AG04450 (cell line): ENCODE measurements around the gene OR2K2. TPM values are rescaled to one million over a fixed set of nuclear protein-coding genes. Genes with fewer than 3 reads are reported as not detected.

Source experiments
- CTCF ChIA-PET: fragments of 300-600, 350-600 bp; formaldehyde crosslinking; extraction: SDS; loops from one replicate; lab custom pipeline; 2022; ENCODE audit warnings: antibody characterized with exemption, inconsistent platforms; lab: Charles Lee
- POLR2A ChIA-PET: fragments of 350-600 bp; formaldehyde crosslinking; extraction: SDS; loops from one replicate; lab custom pipeline; 2021; ENCODE audit warnings: antibody characterized with exemption, inconsistent platforms; lab: Yijun Ruan, JAX
- DNase-seq: peaks from one replicate; pipeline ENCODE4 v3.0.0-alpha.2; 2011; ENCODE audit warnings: low read depth, low spot score
- H3K27ac ChIP-seq: one replicate; pipeline ENCODE4 v1.5.1; 2012; ENCODE audit warnings: low read depth, low read length, control low read depth
- H3K27me3 ChIP-seq: one replicate; pipeline ENCODE4 v1.6.0; 2012; ENCODE audit warnings: low read length; ENCODE audit not compliant: control insufficient read depth, insufficient read depth
- H3K4me3 ChIP-seq: 2 replicates; pipeline ENCODE4 v1.5.1; 2011; ENCODE audit warnings: mild to moderate bottlenecking, low read depth, low read length, control low read depth
- H3K9me3 ChIP-seq: 2 replicates; pipeline ENCODE4 v1.5.1; 2012; ENCODE audit warnings: low read length; ENCODE audit not compliant: control insufficient read depth, insufficient read depth
- CTCF ChIP-seq: IDR thresholded peaks from 2 replicates; pipeline ENCODE4 v1.5.1; 2011; ENCODE audit warnings: low read depth, low read length, control low read depth, inconsistent platforms
- polyA minus RNA-seq: library from RNA; depleted of rRNA, polyadenylated mRNA; stranded (reverse); fragments of >200 nt; gene quantifications from 2 replicates; pipeline ENCODE4 v1.2.3, GENCODE V29; 2011; rRNA and poly(A)+ RNA removed
- polyA plus RNA-seq: library from polyadenylated mRNA; depleted of rRNA; stranded (reverse); fragments of >200 nt; gene quantifications from 2 replicates; pipeline ENCODE4 v1.2.3, GENCODE V29; 2011; rRNA removed

The OR2K2 gene
- polyA plus RNA-seq: not detected in 2 replicates
- polyA minus RNA-seq: not detected in 2 replicates

- no peak for TF ChIP-seq CTCF
- ChIA-PET CTCF (no interaction called here), POLR2A (no interaction called here)
- Histone ChIP-seq H3K4me3 (no peak within 1 kb of the TSS), H3K9me3 (no peaks in the 10 kb centered on the region), H3K27me3 (no peaks in the 10 kb centered on the region), H3K27ac (no peak within 1 kb of the TSS)
- no peak for DNase-seq
Observed at GRCh38 chr9:111330124-111330523, at the start of gene OR2K2. TSS of gene OR2K2 (minus strand) at chr9:111330224. CDS start at chr9:111328433, 1,791 bp downstream.

- no peak for TF ChIP-seq CTCF
- Histone ChIP-seq H3K27ac (no peak overlapping the region), H3K9me3 (no peaks in the 10 kb centered on the region), H3K27me3 (no peaks in the 10 kb centered on the region), H3K4me3 (no peak overlapping the region)
- no peak for DNase-seq
- ChIA-PET POLR2A (no interaction called here), CTCF (interaction anchor here (0.5 to 0.6 kb wide), 2 partner anchors 14 to 340 kb away, joined by 3 read pairs; no protein-coding TSS in a partner anchor)
Observed at GRCh38 chr9:111375817-111376564, 46.0 kb upstream of the OR2K2 start.

GRCh38 chr9:111375062-111375461, 45.0 kb upstream of the OR2K2 start:
- ChIA-PET POLR2A (no interaction called here), CTCF (no interaction called here)
- no peak for DNase-seq
- no peaks in the 10 kb centered on the region for H3K27me3 ChIP-seq
- H3K4me3 ChIP-seq: no peak overlapping the region
- no peak for TF ChIP-seq CTCF
- H3K9me3 ChIP-seq: no peaks in the 10 kb centered on the region
- H3K27ac ChIP-seq: no peak overlapping the region

DNA sequence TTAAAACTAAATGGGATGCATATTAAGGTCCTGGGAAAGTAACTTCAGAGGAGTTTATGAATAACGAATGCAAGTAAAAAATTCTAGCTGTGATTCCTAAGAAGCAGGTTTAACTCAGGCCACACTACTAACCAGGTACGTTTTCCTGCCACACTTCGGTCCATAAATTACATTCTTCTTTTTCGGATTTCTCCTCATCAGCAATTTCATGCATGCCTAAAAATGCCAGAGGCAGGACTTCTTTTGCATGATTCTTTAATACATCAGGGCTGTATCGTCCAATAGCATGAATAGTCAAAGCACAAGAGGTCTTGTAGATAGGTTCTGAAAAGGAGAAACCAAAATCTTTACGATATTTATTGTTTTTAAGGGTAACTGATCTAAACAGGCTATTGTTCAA, 42.3 kb upstream of the OR2K2 start:
- ChIA-PET POLR2A (no interaction called here), CTCF (no interaction called here)
- no peak overlapping the region for H3K4me3 ChIP-seq
- DNase-seq: no peak
- no peak for TF ChIP-seq CTCF
- H3K9me3 ChIP-seq: no peaks in the 10 kb centered on the region
- H3K27me3 ChIP-seq: no peaks in the 10 kb centered on the region
- H3K27ac ChIP-seq: no peak overlapping the region

DNA sequence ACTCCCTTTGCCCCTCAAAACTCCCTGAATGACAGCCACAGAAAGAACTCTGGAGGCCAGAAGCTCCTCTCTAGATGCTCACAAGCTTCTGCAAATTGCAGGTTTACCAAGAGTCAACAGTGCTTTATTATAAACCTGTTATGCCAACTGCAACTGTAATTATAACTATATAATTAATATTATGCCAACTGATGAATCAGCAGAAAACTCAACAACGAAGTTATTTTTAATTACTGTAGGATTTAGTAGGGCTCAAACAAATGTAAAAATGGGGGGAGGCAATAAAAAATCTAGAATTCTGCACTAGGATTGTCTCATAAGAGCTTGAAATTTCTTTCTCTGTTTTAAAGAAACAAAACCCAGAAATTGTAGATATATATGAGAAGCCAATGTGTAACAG, 37.0 kb upstream of the OR2K2 start:
- CTCF ChIA-PET: no interaction called here
- no peak overlapping the region for H3K27ac ChIP-seq
- no peak for DNase-seq
- POLR2A ChIA-PET: no interaction called here
- TF ChIP-seq CTCF: no peak
- no peaks in the 10 kb centered on the region for H3K9me3 ChIP-seq
- H3K4me3 ChIP-seq: no peak overlapping the region
- H3K27me3 ChIP-seq: no peaks in the 10 kb centered on the region
